NAMALWA (cell line): ENCODE data around the gene PRC1.
"Not testable (repeated sequence)": the region's sequence is repeated elsewhere in the genome, so short reads cannot be mapped to it uniquely, and the experiment has no call there.

ENCODE experiments used
- DNase-seq: peaks from one replicate; pipeline ENCODE4 v3.0.0-alpha.2; 2015; ENCODE audit warnings: low spot score

The PRC1 gene, protein sequence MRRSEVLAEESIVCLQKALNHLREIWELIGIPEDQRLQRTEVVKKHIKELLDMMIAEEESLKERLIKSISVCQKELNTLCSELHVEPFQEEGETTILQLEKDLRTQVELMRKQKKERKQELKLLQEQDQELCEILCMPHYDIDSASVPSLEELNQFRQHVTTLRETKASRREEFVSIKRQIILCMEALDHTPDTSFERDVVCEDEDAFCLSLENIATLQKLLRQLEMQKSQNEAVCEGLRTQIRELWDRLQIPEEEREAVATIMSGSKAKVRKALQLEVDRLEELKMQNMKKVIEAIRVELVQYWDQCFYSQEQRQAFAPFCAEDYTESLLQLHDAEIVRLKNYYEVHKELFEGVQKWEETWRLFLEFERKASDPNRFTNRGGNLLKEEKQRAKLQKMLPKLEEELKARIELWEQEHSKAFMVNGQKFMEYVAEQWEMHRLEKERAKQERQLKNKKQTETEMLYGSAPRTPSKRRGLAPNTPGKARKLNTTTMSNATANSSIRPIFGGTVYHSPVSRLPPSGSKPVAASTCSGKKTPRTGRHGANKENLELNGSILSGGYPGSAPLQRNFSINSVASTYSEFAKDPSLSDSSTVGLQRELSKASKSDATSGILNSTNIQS

DNA sequence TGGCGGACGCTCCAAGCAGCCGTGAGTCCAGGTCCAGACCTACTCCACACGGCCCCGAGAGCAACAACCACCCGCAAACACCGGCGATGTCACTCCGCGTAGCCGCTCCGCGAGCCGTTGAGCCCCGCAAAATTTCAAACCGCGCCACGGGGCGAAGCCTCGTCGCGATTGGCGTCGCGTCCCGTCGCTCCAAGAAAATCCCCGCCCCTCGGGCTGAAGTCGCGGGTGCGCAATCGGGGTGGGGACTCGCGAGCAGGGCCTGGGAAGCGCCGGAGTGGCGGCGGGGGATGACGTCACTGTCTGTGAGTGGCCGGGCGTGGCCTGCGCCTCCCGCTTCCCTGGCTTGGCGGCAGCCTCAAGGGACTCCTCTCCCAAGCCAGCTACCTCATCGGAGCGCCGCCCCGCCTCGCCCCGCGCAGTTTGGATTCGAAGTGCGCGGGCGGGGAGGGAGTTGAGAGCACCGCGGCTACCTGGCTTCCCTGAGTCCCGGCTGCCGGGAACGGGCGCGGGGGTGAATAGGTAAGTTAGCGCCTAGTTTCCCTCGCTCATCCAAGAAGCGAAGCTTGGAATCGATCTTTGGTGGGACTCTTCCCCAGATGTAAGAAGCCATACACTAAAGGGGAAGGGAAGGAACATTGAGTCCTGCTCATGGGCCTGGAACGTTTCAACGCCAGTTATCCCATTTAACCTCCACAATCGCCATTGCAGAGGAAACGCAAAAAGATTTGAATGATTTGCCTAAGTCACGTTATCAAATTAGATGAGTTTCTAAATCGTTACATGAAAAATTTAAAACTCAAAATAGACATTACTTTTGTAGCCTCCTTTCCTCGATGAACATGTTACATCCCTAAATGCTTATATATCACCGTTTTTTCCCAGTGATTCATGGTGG is at the start of gene PRC1:
TSS of gene PRC1 (minus strand) at position 119 of the 895 bp plus-strand sequence. CDS start at position 1, 118 bp downstream.
- DNase-seq: peak; percentile 97

GRCh38 chr15:91043202-91043874 is 49.0 kb upstream of the PRC1 start:
- no peak for DNase-seq

DNA sequence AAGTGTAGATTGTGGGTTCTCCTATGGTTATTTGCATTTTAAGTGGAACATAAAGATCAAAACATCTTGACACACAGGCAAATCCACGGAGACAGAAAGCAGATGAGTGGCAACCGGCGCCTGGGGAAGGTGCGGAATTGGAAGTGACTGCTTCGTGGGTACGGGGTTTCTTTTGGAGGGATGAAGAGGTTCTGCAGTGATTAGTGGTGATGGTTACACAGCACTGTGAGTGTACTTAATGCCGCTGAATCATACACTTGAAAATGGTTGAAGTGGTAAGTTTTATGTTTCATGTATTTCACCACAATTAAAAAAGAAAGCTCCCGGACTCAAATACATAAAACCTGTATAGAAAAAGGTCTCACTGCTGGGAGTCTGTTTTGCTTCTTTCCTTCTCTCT is 46.5 kb upstream of the PRC1 start:
- no peak for DNase-seq

- DNase-seq: no peak
Measured at GRCh38 chr15:91039996-91040395, 45.7 kb upstream of the PRC1 start.

DNA sequence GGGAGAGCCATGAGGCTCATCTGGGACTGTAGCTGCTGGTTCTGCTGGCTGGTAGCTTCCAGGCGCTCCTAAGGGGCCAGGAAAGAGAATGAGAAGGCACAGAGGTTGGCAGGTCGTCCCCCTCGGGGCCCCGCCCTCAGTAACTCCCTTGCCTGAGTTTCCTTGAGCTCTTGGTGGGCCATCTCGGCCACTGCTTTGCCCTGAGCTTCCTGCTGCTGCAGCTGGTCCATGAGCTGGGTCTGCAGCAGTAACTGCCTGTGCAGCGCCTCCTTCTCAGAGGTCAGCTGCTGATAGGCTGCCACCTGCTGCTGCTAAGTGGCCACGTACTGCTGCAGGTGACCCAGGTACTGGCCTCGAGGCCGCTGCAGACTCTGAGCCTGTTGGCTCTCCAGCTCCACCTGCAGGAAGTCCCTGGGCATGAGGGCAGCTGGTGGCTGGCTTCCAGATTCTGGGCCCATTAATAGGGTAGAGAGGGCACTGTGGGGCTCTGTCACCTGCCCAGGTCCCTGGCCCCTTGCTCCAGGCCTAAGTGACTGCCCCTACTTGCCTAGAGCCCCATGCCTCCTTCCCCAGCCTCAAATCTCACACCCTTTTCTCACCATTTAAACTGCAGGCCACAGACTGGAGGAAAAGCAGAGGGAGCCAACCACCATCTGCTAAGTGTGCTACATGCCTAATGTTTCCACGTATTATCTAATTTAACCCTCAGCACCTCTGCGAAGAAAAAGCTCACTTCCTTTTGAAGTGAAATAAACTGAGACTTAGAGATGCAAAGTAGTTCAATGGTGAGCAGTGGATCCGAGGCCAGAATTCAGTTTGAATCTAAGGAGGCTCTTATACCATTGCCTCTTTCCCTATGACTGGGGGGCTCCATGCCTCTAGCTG is 38.8 kb upstream of the PRC1 start:
- peak; percentile 67 for DNase-seq

- no peak for DNase-seq
Measured at GRCh38 chr15:91031796-91032195, 37.5 kb upstream of the PRC1 start.

GRCh38 chr15:91027677-91028076 is 33.3 kb upstream of the PRC1 start:
- DNase-seq: no peak

- no peak for DNase-seq
Measured at GRCh38 chr15:91023720-91024119, 29.4 kb upstream of the PRC1 start.

DNA sequence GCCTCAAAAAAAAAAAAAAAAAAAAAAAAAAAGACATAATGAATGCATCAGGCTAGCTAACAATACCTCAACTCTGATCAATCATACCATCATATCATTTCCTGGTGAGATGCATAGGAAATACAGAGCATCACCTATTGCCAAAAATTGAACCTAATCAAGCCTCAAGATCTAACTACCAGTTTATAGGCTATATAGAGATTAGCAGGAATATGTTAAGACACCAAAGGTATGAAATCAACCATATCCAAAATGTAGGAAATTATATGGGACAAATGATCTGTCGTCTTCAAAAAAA is 28.4 kb upstream of the PRC1 start:
- no peak for DNase-seq

- peak; percentile 74 for DNase-seq
Measured at GRCh38 chr15:91022075-91022831, 27.9 kb upstream of the PRC1 start, which contains the start of gene VPS33B. Gene VPS33B (minus strand): TSS chr15:91022594. CDS start chr15:91022249, 345 bp downstream.

GRCh38 chr15:91021516-91022074 is 27.3 kb upstream of the PRC1 start:
- DNase-seq: peak; percentile 24

- DNase-seq: no peak
Measured at GRCh38 chr15:91018158-91018557, 23.8 kb upstream of the PRC1 start.

- no peak for DNase-seq
Measured at GRCh38 chr15:91017716-91018115, 23.4 kb upstream of the PRC1 start.

GRCh38 chr15:91013701-91014100 is 19.4 kb upstream of the PRC1 start:
- not testable (repeated sequence) for DNase-seq

DNA sequence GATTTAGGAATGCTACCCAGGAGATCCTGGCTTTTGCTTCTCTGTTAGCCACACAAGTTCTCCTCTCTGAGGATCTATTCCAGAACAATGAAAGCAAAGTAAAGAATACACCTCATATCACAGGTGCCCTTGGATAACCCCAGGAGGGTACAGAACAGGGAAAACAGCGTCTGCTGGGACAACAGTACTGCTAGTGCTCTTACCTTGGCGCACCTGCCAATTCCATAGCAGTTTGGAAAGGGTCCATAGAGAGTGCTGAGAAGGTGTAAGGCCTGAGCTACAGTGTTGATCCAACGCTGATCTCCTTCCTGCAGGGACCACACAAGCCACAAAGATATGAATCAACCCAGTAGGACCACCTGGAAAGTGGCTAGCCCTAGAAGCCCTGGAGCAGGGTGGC is 12.9 kb upstream of the PRC1 start:
- no peak for DNase-seq

DNA sequence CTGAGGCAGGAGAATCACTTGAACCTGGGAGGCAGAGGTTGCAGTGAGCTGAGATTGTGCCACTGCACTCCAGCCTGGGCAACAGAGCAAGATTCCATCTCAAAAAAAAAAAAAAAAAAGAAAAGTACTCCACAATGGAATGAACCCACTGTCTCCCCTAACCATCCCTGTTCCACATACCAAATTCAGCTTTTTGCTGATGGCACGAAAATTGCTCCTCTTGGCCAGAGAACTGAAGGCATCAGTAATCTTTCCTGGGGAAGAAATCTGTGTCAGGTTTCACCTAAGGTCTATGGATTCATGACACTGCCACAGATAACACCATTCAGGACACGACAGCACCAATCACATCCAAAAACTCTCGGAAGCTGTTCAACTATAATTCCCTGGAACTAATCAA is 6.9 kb upstream of the PRC1 start:
- no peak for DNase-seq

- DNase-seq: no peak
Measured at GRCh38 chr15:90998737-90999136, 4.4 kb upstream of the PRC1 start.

DNA sequence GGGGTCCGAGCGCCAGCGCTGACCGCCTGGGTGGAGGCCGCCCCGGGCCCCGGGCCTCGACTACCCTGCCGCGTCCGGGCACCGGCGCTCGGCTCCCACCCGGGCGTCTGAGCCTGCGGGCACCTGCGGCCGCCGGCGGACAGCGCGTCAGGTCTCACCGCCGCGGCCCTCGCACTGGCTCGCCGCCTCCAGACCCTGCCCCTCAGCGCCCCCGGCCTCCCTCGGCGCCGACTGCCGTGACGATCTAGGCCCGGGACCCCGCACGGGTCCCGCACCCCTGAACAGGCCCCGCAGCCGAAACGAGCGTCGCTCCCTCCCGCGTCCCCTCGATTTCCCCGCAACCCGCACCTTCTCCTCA is 297 bp downstream of the PRC1 start:
- peak; percentile 35 for DNase-seq

- no peak for DNase-seq
Measured at GRCh38 chr15:90991587-90992285, 2.6 kb downstream of the PRC1 start.
